GM10248 (cell line): ENCODE data around the gene OBSCN.

Experiments
- CTCF ChIA-PET: fragments of 300-600 bp; sonication (Branson Sonifier 250); formaldehyde crosslinking; extraction: SDS; loops from one replicate; lab custom pipeline; 2021; ENCODE audit warnings: antibody characterized with exemption; lab: Yijun Ruan, JAX
- POLR2A ChIA-PET: fragments of 350-650 bp; sonication (Branson Sonifier 250); formaldehyde crosslinking; extraction: SDS; loops from one replicate; lab custom pipeline; 2020; ENCODE audit warnings: antibody characterized with exemption; lab: Yijun Ruan, JAX
- DNase-seq: peaks from one replicate; pipeline ENCODE4 v3.0.0; 2012; ENCODE audit errors: extremely low spot score
- TF ChIP-seq, protein P1 (sequence below): IDR thresholded peaks from 2 replicates; pipeline ENCODE4 v1.5.1; 2012; ENCODE audit warnings: mild to moderate bottlenecking, low read depth; ENCODE audit errors: extremely low read depth, missing control alignments, control extremely low read depth

Gene OBSCN

DNA sequence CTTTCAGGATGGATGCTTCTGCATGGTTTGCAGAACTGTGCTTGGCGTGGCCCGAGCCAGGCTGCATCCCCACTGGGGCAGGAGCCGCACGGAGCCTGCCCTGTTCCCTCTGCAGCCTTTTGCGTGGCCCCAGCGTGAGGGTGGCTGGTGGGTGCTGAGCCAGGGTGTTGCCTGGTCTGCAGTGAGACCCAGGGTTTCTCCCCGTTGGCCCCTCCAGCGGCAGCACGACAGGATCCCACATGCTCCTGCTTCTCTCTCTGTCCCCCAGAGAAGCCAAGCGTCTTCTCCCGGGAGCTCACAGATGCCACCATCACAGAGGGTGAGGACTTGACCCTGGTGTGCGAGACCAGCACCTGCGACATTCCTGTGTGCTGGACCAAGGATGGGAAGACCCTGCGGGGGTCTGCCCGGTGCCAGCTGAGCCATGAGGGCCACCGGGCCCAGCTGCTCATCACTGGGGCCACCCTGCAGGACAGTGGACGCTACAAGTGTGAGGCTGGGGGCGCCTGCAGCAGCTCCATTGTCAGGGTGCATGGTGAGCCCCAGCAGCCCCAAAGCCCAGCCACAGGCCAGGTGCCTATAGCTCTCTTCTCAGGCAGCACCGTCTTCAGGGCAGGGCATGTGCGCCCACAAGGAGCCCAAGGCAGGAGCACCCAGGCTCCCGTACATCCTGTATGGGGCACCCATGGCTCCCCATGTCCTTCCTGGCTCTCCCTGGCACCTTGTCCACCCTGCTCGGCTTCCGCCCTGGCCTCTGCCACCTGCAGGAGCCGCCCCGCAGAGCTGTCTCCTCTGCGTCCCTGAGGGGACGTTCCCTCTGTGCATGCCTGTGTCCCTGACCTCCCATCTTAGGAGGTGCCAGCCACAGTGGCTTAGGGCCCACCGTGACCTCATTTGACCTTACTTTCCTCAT is 78.9 kb downstream of the OBSCN start:
- CTCF ChIA-PET = no interaction called here
- DNase-seq = no peak
- TF ChIP-seq, protein P1, sequence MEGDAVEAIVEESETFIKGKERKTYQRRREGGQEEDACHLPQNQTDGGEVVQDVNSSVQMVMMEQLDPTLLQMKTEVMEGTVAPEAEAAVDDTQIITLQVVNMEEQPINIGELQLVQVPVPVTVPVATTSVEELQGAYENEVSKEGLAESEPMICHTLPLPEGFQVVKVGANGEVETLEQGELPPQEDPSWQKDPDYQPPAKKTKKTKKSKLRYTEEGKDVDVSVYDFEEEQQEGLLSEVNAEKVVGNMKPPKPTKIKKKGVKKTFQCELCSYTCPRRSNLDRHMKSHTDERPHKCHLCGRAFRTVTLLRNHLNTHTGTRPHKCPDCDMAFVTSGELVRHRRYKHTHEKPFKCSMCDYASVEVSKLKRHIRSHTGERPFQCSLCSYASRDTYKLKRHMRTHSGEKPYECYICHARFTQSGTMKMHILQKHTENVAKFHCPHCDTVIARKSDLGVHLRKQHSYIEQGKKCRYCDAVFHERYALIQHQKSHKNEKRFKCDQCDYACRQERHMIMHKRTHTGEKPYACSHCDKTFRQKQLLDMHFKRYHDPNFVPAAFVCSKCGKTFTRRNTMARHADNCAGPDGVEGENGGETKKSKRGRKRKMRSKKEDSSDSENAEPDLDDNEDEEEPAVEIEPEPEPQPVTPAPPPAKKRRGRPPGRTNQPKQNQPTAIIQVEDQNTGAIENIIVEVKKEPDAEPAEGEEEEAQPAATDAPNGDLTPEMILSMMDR = no peak
- POLR2A ChIA-PET = no interaction called here

DNA sequence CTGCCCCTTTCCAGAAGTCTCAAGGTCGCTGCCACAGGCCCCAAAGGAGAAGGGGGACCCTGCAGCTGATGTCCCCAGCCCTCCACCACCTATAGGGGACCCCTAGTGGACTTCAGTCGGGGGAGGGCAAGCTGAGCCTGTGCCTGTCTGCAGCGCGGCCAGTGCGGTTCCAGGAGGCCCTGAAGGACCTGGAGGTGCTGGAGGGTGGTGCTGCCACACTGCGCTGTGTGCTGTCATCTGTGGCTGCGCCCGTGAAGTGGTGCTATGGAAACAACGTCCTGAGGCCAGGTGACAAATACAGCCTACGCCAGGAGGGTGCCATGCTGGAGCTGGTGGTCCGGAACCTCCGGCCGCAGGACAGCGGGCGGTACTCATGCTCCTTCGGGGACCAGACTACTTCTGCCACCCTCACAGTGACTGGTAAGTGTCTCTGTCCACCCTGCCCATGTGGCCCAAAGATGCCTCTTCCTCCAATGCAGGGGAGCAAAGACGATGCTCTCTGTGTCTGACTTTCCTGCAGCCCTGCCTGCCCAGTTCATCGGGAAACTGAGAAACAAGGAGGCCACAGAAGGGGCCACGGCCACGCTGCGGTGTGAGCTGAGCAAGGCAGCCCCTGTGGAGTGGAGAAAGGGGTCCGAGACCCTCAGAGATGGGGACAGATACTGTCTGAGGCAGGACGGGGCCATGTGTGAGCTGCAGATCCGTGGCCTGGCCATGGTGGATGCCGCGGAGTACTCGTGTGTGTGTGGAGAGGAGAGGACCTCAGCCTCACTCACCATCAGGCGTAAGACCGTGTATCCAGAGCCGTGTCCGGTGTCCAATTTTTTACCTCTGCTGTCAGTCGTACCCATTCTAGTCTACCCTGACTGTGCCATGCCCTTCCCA is 79.9 kb downstream of the OBSCN start:
- CTCF ChIA-PET = no interaction called here
- POLR2A ChIA-PET = no interaction called here
- TF ChIP-seq, protein P1 = no peak
- DNase-seq = no peak

GRCh38 chr1:228288536-228289238 is 80.8 kb downstream of the OBSCN start:
- TF ChIP-seq, protein P1 = no peak
- no peak for DNase-seq
- POLR2A ChIA-PET = no interaction called here
- CTCF ChIA-PET = no interaction called here

DNA sequence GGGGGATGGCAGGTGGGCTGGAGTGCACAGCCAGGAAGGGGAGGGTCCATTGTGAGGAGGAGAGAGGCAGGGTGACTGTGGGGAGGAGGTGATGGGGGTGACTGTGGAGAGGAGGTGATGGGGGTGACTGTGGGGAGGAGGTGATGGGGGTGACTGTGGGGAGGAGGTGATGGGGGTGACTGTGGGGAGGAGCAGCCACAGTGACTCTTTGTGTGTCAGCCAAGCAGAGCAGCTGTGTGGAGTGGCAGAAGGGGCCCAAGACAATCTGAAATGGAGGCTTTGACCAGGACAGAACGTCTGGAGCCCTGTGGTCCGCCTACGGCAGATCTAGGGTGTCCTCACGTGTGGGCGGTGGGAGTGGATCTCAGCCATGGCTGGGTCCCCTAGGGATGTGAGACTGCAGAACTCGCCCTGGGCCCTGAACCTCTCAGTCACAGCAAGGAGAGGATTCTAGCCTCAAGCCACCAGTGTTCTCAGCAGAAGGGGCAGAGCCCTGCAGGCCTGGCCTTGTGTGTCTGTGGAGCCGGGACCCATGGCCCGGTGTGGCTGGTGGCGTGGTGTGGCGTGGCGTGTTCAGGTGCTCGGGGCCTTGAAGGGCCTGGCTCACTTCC is 81.5 kb downstream of the OBSCN start:
- no peak for DNase-seq
- CTCF ChIA-PET = no interaction called here
- TF ChIP-seq, protein P1 = no peak
- POLR2A ChIA-PET = no interaction called here

DNA sequence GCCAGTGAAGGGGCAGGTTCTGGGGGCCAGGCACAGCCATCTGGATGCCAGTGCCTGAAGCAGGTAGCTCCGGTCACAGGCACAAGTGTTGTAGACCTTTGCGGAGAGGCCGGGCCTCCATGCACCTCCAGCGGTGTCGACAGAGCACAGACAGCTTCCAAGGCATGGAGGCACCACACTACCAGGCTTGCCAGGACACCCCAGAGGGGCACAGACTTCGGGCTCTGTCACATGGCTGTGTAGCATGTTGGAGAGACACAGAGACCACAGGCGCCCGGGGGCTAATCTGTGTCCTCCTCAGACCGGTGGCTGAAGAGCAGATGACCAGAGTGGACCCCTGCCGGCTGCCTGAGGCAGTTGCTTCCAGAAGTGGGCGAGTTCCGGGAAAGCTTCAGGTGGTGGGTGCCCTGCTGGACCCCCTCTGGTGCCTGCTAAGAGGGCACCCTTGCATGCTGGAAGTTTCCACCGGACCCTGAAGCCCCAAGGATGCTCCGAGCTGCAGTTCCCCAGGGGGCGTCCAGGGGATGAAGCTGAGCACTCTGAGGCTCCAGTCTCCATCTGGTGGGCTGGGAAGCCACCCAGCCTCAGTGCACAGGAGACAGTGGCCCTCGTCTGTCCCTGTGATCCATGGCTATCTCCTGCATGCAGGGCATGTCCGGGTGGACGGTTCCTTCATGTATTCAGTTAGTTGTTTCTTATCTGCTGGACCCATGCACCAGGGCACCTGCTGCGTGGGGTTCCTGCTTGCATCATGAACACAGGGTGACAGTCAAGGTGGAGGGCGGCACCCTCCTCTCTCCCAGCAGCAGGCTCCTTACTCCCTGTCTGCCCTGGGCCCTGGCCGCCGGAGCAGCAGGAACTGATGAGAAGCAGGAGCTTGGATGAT is 82.4 kb downstream of the OBSCN start:
- CTCF ChIA-PET = no interaction called here
- no peak for DNase-seq
- TF ChIP-seq, protein P1 = no peak
- POLR2A ChIA-PET = no interaction called here
